HT1080 (cell line): ENCODE data around the gene STK35. TPM values are rescaled to one million over a fixed set of nuclear protein-coding genes. Genes with fewer than 3 reads are reported as not detected.
A peak's percentile ranks its signal among the peaks of the same experiment; 100 is the strongest.

ENCODE experiments used
- DNase-seq: peaks from one replicate; pipeline ENCODE4 v3.0.0-alpha.2; 2015; ENCODE audit warnings: low read depth
- total RNA-seq: library from RNA; depleted of rRNA; stranded (reverse); fragments of >200 nt; shearing (Covaris generic); gene quantifications from 2 replicates; pipeline ENCODE4 v1.2.3, GENCODE V29; 2014

STK35 gene
- total RNA-seq, 1 experiment from 2014 or later, result 12.9 TPM

- no peak for DNase-seq
Observed at GRCh38 chr20:2103461-2104153, 2.0 kb downstream of the STK35 start.

- DNase-seq, result no peak
Observed at GRCh38 chr20:2104236-2104635, 2.6 kb downstream of the STK35 start.

DNA sequence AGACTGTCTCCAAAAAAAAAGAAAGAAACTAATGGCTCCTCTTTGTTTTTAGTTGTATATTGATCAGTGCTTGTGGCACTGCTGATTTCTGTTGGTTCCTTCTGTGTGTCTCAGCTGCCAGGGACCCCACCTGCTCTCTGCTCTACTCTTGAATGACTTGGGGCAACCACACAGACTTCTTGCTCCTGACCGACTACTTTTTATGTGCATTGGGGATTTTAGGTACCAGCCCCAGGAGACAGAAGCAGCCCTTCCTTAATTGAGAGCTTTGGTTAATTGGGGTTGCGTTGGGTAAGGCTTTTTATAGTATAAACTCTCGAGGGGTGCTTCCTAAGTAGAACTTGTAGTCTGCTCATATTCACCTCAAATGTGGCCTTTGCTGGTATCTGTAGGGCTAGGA is 6.9 kb downstream of the STK35 start:
- no peak for DNase-seq

DNA sequence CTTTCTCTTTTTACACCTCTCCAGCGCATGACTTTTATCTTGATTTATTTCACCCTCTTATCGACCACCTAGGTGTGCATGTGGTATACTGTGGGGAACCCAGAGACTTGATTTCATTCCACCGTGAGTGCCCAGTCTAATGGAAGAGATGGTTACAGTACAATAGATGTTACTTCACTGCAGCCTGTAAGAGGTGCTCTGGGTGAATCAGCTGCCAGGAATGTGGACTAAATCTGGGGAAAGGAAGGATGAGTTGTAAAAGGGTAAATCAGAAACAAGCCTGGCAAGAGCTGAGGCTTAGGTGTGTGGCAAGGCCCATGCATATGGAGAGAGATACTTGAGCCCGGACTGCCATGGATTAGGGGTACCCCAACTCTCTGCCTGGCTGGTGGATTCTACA is 7.4 kb downstream of the STK35 start:
- DNase-seq, result peak; percentile 86

GRCh38 chr20:2109425-2110210 is 8.0 kb downstream of the STK35 start:
- DNase-seq, result no peak

DNA sequence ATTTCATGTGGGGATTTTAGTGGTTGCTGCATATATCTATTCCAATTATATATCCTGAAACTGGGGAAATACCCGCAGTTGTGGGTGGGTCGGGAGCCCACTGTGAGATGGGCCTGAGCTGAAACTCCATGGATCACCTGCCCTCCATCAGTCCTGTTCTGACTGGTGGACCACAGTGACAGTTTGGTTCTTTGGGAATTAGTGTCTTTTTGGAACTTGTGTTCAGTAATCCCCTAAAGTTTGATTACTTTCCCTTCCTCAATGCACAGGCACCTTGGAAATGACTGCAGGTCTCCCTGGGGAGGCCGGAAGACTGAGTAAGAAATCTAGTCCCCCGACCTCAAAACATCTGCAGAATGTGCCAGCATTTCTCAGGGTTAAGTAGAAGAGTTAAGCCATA is 11.3 kb downstream of the STK35 start:
- DNase-seq, result no peak

GRCh38 chr20:2114127-2114959 is 12.7 kb downstream of the STK35 start:
- no peak for DNase-seq

DNA sequence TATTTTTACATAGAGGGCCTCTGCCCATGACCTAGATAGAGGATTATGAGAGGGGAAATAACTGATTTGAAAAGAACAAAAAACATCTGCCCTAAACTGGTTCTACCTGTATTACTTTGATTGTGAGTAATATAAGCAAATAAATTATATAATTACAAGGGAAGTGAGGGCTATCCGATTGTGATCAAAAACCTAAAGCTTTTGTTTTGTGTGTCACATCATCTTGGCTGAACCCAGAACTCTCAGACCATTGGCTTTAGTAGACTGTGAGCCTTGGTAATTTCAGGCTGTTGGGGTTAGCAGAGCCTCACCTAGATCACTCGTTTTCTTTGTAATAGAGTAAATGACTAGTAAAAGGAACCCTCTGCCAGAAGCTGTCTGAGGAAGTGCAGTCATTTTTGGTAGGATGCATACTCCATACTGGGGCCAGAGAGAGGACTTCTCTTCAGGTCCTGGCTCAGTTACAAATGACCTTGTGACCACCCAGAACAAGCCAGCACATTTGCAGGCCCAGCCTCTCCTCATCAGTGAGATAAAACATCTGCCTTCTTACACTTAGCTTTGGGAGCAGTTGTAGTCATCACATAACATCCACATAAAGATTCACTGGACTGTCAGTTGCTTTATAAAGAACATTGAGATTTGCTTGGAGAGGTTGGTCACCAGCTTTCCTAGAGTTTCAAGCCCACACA is 13.5 kb downstream of the STK35 start:
- no peak for DNase-seq

DNA sequence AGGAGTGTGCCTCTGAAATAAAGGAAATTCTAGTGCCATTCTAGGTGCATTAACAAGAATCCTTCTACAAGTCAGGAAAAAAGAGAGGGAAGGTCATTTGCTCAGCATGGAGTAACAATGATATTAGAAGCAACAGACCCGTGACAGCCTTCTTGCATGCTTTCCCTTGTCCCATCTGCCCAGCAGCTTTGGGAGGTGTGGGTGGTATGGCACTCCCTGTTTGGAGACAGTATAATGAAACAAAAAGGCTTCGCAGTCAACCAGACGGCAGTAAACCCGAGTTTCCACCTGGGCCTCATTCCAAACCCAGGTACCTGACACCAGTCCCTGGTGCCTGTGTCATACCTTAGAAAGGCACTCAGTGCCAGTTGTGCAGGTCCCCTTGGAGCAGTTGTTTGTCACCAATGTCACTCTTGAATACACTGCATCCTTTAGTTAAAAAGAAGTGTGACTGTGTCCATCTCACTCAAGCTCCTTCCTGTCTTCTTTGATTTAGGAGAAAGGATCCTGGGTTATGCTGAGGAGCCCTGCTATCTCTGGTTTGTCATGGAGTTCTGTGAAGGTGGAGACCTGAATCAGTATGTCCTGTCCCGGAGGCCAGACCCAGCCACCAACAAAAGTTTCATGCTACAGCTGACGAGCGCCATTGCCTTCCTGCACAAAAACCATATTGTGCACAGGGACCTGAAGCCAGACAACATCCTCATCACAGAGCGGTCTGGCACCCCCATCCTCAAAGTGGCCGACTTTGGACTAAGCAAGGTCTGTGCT is 14.7 kb downstream of the STK35 start:
- DNase-seq, result no peak

GRCh38 chr20:2118783-2119182 is 17.2 kb downstream of the STK35 start:
- no peak for DNase-seq

GRCh38 chr20:2122936-2123335 is 21.3 kb downstream of the STK35 start:
- no peak for DNase-seq

- DNase-seq, result no peak
Observed at GRCh38 chr20:2123720-2124119, 22.1 kb downstream of the STK35 start.

GRCh38 chr20:2124564-2125213 is 23.1 kb downstream of the STK35 start:
- DNase-seq, result no peak

- no peak for DNase-seq
Observed at GRCh38 chr20:2125474-2126112, 24.0 kb downstream of the STK35 start.

GRCh38 chr20:2127238-2127637 is 25.6 kb downstream of the STK35 start:
- DNase-seq, result no peak

- no peak for DNase-seq
Observed at GRCh38 chr20:2128542-2128941, 26.9 kb downstream of the STK35 start.

DNA sequence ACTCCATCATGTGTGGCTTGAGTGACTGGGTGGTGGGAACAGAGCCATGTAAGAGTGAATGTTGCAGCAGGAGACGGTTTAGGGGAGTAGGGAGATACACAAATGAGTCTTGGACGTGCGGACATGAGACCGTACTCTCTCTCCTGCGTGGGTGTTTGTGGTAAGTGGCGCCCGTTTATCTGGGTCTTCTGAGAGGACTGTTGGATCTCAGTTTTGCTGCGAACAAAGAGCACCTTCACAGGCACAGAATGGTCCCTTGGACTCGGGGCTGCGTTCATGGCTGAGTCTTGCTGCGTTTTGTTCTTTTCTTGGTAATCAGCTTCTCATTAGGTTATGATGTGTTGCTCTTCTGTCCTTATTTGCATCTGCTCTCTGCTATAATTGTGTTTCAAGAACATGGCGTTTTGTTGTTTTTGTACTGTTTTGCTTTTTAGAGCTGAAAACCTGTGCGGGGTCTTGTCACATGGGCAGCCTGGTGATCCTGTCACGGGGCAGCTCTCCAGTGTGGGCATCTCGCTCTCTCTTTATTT is 28.5 kb downstream of the STK35 start:
- no peak for DNase-seq

DNA sequence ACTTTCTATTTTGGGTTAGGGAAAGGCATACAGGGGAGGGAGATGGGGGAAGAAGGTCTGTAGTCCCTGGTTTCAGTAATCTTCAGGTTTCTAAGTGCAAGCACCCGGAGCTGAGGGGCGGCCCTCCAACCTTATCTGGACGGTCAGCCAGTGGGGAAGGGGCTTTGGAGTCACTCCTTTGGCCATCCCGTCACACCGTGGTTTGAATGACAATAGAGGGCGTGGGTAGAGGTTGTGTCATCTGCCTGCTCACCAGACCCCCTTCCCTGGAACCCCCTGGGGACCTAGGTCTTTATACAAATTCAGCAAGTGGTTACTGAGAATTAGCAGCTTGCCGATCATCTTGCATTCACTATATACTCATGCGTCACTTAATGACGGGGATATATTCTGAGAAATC is 29.1 kb downstream of the STK35 start:
- DNase-seq, result no peak

- DNase-seq, result peak; percentile 70
Observed at GRCh38 chr20:2131366-2131765, 29.7 kb downstream of the STK35 start.
